ENCODE results near the gene MAP4K5.

MAP4K5 gene

DNA sequence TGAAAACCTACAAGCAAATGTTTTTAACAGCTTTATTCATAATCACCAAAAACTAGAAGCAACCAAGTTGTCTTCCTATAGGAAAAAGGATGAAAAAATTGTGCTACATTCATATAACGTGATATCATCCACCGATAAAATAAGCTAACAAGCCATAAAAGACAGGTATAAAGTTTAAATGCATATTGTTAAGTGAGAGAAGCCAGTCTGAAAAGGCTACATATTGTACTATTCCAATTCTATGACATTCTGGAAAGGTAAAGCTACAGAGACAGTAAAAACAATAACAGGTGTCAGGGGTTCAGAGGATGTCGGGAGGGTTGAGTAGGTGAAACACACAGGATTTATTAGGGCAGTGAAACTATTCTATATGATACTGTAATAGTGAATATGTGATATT lies 158.4 kb downstream of the MAP4K5 start:
- in situ Hi-C loops (cut with MboI; ENCODE audit: low sequenced_read_pairs): no loop called here

DNA sequence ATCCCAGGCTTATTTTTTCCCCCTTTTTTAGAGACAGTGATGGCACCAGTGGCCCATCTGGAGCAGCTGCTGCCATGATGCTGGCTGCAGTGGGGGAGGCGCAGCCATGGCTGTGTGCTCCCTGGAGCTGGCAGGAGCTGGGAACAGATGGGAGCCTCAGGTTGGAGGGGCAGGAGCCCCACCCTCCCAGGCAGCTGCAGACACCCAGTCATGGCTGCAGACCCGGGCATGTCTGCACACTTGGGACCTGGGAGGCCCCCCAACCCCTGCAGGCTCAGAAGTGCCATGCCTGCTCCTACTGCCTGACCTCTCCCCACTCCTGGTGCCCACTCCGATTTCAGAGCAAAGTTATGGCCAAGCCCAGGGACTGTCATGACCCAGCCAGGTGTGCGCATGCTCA lies 160.8 kb downstream of the MAP4K5 start:
- in situ Hi-C loops (cut with MboI; ENCODE audit: low sequenced_read_pairs): no loop called here

Data from hTERT RPE-1 (cell line).